Renal cortical epithelial cell (primary cell): ENCODE results near the gene PLA2G5. TPM values are rescaled to one million over a fixed set of nuclear protein-coding genes. Genes with fewer than 3 reads are reported as not detected.
"Not testable (repeated sequence)": the region's sequence is repeated elsewhere in the genome, so short reads cannot be mapped to it uniquely, and the experiment has no call there.

Source experiments
- DNase-seq: peaks from one replicate; pipeline ENCODE4 v3.0.0-alpha.2; 2011; ENCODE audit warnings: low read depth
- total RNA-seq: library from RNA; depleted of rRNA; stranded (reverse); fragments of >200 nt; gene quantifications from 2 replicates; pipeline ENCODE4 v1.2.3, GENCODE V29; 2014

The PLA2G5 gene
- total RNA-seq, 1 donor from 2014 or later, result not detected

- no peak for DNase-seq
Observed at GRCh38 chr1:20117236-20117635, 47.2 kb downstream of the PLA2G5 start.

GRCh38 chr1:20119347-20119746 is 49.4 kb downstream of the PLA2G5 start, which contains the start of gene PLA2G2D:
Gene PLA2G2D (minus strand): TSS chr1:20119536. CDS start chr1:20119498, 38 bp downstream.
- DNase-seq, result no peak

- no peak for DNase-seq
Observed at GRCh38 chr1:20120796-20121195, 50.8 kb downstream of the PLA2G5 start.

- DNase-seq, result peak; percentile 56
Observed at GRCh38 chr1:20123722-20124455, 53.9 kb downstream of the PLA2G5 start.

GRCh38 chr1:20124456-20125057 is 54.6 kb downstream of the PLA2G5 start:
- peak; percentile 81 for DNase-seq

GRCh38 chr1:20125100-20125499 is 55.1 kb downstream of the PLA2G5 start:
- DNase-seq, result no peak

GRCh38 chr1:20126041-20126805 is 56.2 kb downstream of the PLA2G5 start:
- no peak for DNase-seq

- no peak for DNase-seq
Observed at GRCh38 chr1:20126806-20127440, 56.9 kb downstream of the PLA2G5 start.

- DNase-seq, result not testable (repeated sequence)
Observed at GRCh38 chr1:20130518-20130917, 60.5 kb downstream of the PLA2G5 start.

- no peak for DNase-seq
Observed at GRCh38 chr1:20134995-20135394, 65.0 kb downstream of the PLA2G5 start.

GRCh38 chr1:20136249-20136648 is 66.3 kb downstream of the PLA2G5 start:
- no peak for DNase-seq

GRCh38 chr1:20137055-20137454 is 67.1 kb downstream of the PLA2G5 start:
- DNase-seq, result no peak

GRCh38 chr1:20137604-20138003 is 67.6 kb downstream of the PLA2G5 start:
- no peak for DNase-seq

GRCh38 chr1:20138346-20138745 is 68.4 kb downstream of the PLA2G5 start:
- no peak for DNase-seq

GRCh38 chr1:20138961-20139550 is 69.1 kb downstream of the PLA2G5 start, which contains the start of gene PLA2G2F:
Gene PLA2G2F (plus strand): TSS chr1:20139323. CDS start chr1:20139428, 105 bp downstream.
- DNase-seq, result no peak

GRCh38 chr1:20139776-20140612 is 70.0 kb downstream of the PLA2G5 start:
- no peak for DNase-seq

GRCh38 chr1:20141001-20141400 is 71.0 kb downstream of the PLA2G5 start:
- no peak for DNase-seq

- DNase-seq, result no peak
Observed at GRCh38 chr1:20141466-20141865, 71.5 kb downstream of the PLA2G5 start.
